ENCODE measurements around the gene TIFAB.
A peak's percentile ranks its signal among the peaks of the same experiment; 100 is the strongest.
"Not testable (repeated sequence)": the region's sequence is repeated elsewhere in the genome, so short reads cannot be mapped to it uniquely, and the experiment has no call there.

TIFAB gene

GRCh38 chr5:135452321-135453030 lies at the start of gene TIFAB:
Gene TIFAB (minus strand): TSS chr5:135452351. CDS start chr5:135449939, 2,412 bp downstream.
- intact Hi-C loops (cut with DNase I) = no loop called here

GRCh38 chr5:135498637-135498995 lies 46.5 kb upstream of the TIFAB start:
- intact Hi-C loops (cut with DNase I) = no loop called here
- DNase-seq = no peak

More at GRCh38 chr5:135452321-135453030, at the start of gene TIFAB:
- DNase-seq = peak in 3 of 42 donors; percentile 10 to 23 (median 17)

GRCh38 chr5:135497971-135498636 lies 46.0 kb upstream of the TIFAB start:
- DNase-seq = peak in 1 of 42 donors; percentile 39
- intact Hi-C loops (cut with DNase I) = no loop called here

GRCh38 chr5:135495531-135495930 lies 43.4 kb upstream of the TIFAB start:
- peak in 1 of 42 donors; percentile 7 for DNase-seq

GRCh38 chr5:135494196-135494595 lies 42.0 kb upstream of the TIFAB start:
- intact Hi-C loops (cut with DNase I) = no loop called here
- no peak for DNase-seq

More at GRCh38 chr5:135495531-135495930, 43.4 kb upstream of the TIFAB start:
- intact Hi-C loops (cut with DNase I) = not testable (repeated sequence)

- intact Hi-C loops (cut with DNase I) = no loop called here
- DNase-seq = peak in 5 of 42 donors; percentile 17 to 73 (median 31)
Observed at GRCh38 chr5:135493406-135494180, 41.4 kb upstream of the TIFAB start.

- DNase-seq = peak in 1 of 42 donors; percentile 16
- intact Hi-C loops (cut with DNase I) = no loop called here
Observed at GRCh38 chr5:135492319-135492626, 40.1 kb upstream of the TIFAB start.

- intact Hi-C loops (cut with DNase I) = no loop called here
- DNase-seq = peak in 1 of 42 donors; percentile 42
Observed at GRCh38 chr5:135491552-135492318, 39.6 kb upstream of the TIFAB start.

- intact Hi-C loops (cut with DNase I) = no loop called here
- DNase-seq = peak in 1 of 42 donors; percentile 22
Observed at GRCh38 chr5:135491038-135491551, 38.9 kb upstream of the TIFAB start.

- intact Hi-C loops (cut with DNase I) = no loop called here
Observed at GRCh38 chr5:135490245-135491037, 38.3 kb upstream of the TIFAB start.

GRCh38 chr5:135489466-135490244 lies 37.5 kb upstream of the TIFAB start:
- intact Hi-C loops (cut with DNase I) = no loop called here
- peak in 2 of 42 donors; percentile 17 to 44 for DNase-seq

More at GRCh38 chr5:135490245-135491037, 38.3 kb upstream of the TIFAB start:
- peak in 2 of 42 donors; percentile 9 to 37 for DNase-seq

- intact Hi-C loops (cut with DNase I) = no loop called here
Observed at GRCh38 chr5:135488727-135489465, 36.7 kb upstream of the TIFAB start.

GRCh38 chr5:135487839-135488514 lies 35.8 kb upstream of the TIFAB start:
- intact Hi-C loops (cut with DNase I) = no loop called here
- peak in 1 of 42 donors; percentile 40 for DNase-seq

More at GRCh38 chr5:135488727-135489465, 36.7 kb upstream of the TIFAB start:
- DNase-seq = peak in 38 of 42 donors; percentile 11 to 82 (median 44)

GRCh38 chr5:135487037-135487395 lies 34.9 kb upstream of the TIFAB start:
- intact Hi-C loops (cut with DNase I) = no loop called here

GRCh38 chr5:135486131-135487036 lies 34.2 kb upstream of the TIFAB start:
- DNase-seq = no peak
- intact Hi-C loops (cut with DNase I) = no loop called here

More at GRCh38 chr5:135487037-135487395, 34.9 kb upstream of the TIFAB start:
- no peak for DNase-seq

All from head of caudate nucleus (tissue), 42 donors.